Liver (tissue), 9 donors: Measurements from ENCODE around the gene ENC1. TPM values are rescaled to one million over a fixed set of nuclear protein-coding genes. Genes with fewer than 3 reads are reported as not detected.

ENCODE experiments used
- DNase-seq: peaks from one replicate; pipeline ENCODE4 v3.0.0-alpha.2; 2017; ENCODE audit warnings: low spot score
- H3K27ac ChIP-seq, 2 donors: one replicate each; pipeline ENCODE4 v1.7.0; 2013; ENCODE audit warnings: inconsistent platforms in 2 of 2, low read length in 2 of 2, control low read depth in 1 of 2, low read depth in 1 of 2, mild to moderate bottlenecking in 1 of 2
- H3K27me3 ChIP-seq, 4 donors: one replicate each; pipeline versions ENCODE4 v1.6.1 to v1.7.0; 2013; ENCODE audit warnings: low read length in 3 of 4, inconsistent platforms in 1 of 4, mild to moderate bottlenecking in 1 of 4, moderate library complexity in 1 of 4; ENCODE audit not compliant: control insufficient read depth in 4 of 4, insufficient read depth in 4 of 4
- H3K36me3 ChIP-seq, 4 donors: one replicate each; pipeline versions ENCODE4 v1.6.1 to v1.7.0; 2013; ENCODE audit warnings: low read length in 3 of 4, mild to moderate bottlenecking in 3 of 4, low read depth in 1 of 4, moderate library complexity in 1 of 4; ENCODE audit not compliant: control insufficient read depth in 4 of 4, insufficient read depth in 3 of 4
- H3K4me1 ChIP-seq, 4 donors: one replicate each; pipeline versions ENCODE4 v1.6.1 to v1.7.0; 2013; ENCODE audit warnings: low read length in 3 of 4, mild to moderate bottlenecking in 3 of 4, moderate library complexity in 1 of 4; ENCODE audit not compliant: control insufficient read depth in 4 of 4, insufficient read depth in 4 of 4
- H3K4me3 ChIP-seq, 3 donors: one replicate each; pipeline versions ENCODE4 v1.6.1 to v1.7.0; 2013; ENCODE audit warnings: low read length in 3 of 3, control low read depth in 1 of 3, low read depth in 1 of 3, mild to moderate bottlenecking in 1 of 3
- H3K9ac ChIP-seq, 2 donors: one replicate each; pipeline ENCODE4 v1.7.0; 2013; ENCODE audit warnings: low read length in 2 of 2, mild to moderate bottlenecking in 2 of 2, moderate library complexity in 2 of 2, control low read depth in 1 of 2, low read depth in 1 of 2
- H3K9me3 ChIP-seq, 4 donors: one replicate each; pipeline versions ENCODE4 v1.6.1 to v1.7.0; 2013; ENCODE audit warnings: low read length in 3 of 4; ENCODE audit not compliant: control insufficient read depth in 4 of 4
- EGR1 ChIP-seq, 2 donors: IDR thresholded peaks; 2 replicates each; pipeline ENCODE4 v1.6.1; 2016 to 2018; ENCODE audit warnings: antibody characterized with exemption in 2 of 2, low read depth in 2 of 2
- FOXA1 ChIP-seq: IDR thresholded peaks from 2 replicates; pipeline ENCODE4 v1.6.1; 2016; ENCODE audit warnings: antibody characterized with exemption
- HNF4G ChIP-seq: IDR thresholded peaks from 2 replicates; pipeline ENCODE4 v1.6.1; 2016; ENCODE audit warnings: antibody characterized with exemption
- RAD21 ChIP-seq, 2 donors: IDR thresholded peaks; 2 replicates each; pipeline ENCODE4 v1.6.1; 2016; ENCODE audit warnings: antibody characterized with exemption in 2 of 2, mild to moderate bottlenecking in 2 of 2
- SP1 ChIP-seq: IDR thresholded peaks from 2 replicates; pipeline ENCODE4 v1.6.1; 2018; ENCODE audit warnings: antibody characterized with exemption, mild to moderate bottlenecking
- YY1 ChIP-seq: IDR thresholded peaks from 2 replicates; pipeline ENCODE4 v1.6.1; 2016; ENCODE audit warnings: antibody characterized with exemption, mild to moderate bottlenecking
- WGBS: extraction: QIAGEN DNeasy Blood & Tissue Kit; methylation state at CpG from one replicate; pipeline ENCODE4 v1.1.7; 2013; 5-methylcytosine and 5-hydroxymethylcytosine counted together
- polyA plus RNA-seq, 2 donors: library from polyadenylated mRNA; stranded (reverse) in 1 of 2; unstranded in 1 of 2; fragments of 200-250 nt in 1 of 2; fragments of >200 nt in 1 of 2; fragmentation: Nextera tagmentation in 1 of 2; extraction: Ambion mirVana in 1 of 2; gene quantifications; one replicate each; pipeline versions ENCODE4 v1.2.1 to v1.2.3, GENCODE V29; 2013 to 2015
- total RNA-seq, 2 donors: library from RNA; depleted of rRNA; stranded (reverse); fragments of >200 nt; gene quantifications; one replicate each; pipeline ENCODE4 v1.2.3, GENCODE V29; 2014
- TF ChIP-seq, protein P1 (sequence below): IDR thresholded peaks from 2 replicates; pipeline ENCODE4 v1.6.1; 2016; ENCODE audit warnings: antibody characterized with exemption
- TF ChIP-seq, protein P2 (sequence below): IDR thresholded peaks from 2 replicates; pipeline ENCODE4 v1.6.1; 2016; ENCODE audit warnings: antibody characterized with exemption
- TF ChIP-seq, protein P3 (sequence below): fragments of 150-350 bp; IDR thresholded peaks from 2 replicates; pipeline ENCODE4 v1.5.1; 2017; ENCODE audit warnings: improper control_type of control experiment, low read depth, low read length; ENCODE audit not compliant: missing input control
- TF ChIP-seq, protein P4 (sequence below): IDR thresholded peaks from 2 replicates; pipeline ENCODE4 v1.6.1; 2016; ENCODE audit warnings: antibody characterized with exemption, mild to moderate bottlenecking
- donor health status: healthy.
- donor health status: healthy.
- donor health status: healthy.
- donor health status: healthy.
- donor health status: healthy.

Gene ENC1
- total and polyA plus RNA-seq, 4 donors = 5.7 to 34.4 (median 13.8) TPM

DNA sequence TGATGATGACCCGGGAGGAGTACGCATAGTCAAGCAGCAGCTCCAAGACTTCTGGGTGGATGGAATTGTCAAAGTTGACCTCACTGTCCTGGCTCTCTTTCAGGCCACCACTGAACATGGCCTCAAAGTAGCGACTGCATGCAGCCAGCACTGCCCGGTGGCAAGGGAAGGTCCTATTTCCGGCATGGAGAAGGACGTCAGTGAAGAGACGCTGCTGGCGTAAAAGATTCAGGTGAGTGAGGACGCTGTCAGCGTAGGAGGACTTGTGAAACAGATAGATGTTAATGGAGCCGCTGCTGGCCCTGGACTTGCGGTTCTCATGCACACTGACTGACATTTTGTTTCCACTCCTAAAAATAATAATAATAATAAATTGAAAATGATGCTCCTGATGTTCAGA, 4.4 kb downstream of the ENC1 start (continued):
- TF ChIP-seq, protein P1, sequence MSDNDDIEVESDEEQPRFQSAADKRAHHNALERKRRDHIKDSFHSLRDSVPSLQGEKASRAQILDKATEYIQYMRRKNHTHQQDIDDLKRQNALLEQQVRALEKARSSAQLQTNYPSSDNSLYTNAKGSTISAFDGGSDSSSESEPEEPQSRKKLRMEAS = no peak
- TF ChIP-seq HNF4G (no peak), YY1 (no peak), RAD21 (IDR thresholded peaks at IDR 0.05) (no peak)
- TF ChIP-seq, protein P2, sequence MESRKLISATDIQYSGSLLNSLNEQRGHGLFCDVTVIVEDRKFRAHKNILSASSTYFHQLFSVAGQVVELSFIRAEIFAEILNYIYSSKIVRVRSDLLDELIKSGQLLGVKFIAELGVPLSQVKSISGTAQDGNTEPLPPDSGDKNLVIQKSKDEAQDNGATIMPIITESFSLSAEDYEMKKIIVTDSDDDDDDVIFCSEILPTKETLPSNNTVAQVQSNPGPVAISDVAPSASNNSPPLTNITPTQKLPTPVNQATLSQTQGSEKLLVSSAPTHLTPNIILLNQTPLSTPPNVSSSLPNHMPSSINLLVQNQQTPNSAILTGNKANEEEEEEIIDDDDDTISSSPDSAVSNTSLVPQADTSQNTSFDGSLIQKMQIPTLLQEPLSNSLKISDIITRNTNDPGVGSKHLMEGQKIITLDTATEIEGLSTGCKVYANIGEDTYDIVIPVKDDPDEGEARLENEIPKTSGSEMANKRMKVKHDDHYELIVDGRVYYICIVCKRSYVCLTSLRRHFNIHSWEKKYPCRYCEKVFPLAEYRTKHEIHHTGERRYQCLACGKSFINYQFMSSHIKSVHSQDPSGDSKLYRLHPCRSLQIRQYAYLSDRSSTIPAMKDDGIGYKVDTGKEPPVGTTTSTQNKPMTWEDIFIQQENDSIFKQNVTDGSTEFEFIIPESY = no peak

DNA sequence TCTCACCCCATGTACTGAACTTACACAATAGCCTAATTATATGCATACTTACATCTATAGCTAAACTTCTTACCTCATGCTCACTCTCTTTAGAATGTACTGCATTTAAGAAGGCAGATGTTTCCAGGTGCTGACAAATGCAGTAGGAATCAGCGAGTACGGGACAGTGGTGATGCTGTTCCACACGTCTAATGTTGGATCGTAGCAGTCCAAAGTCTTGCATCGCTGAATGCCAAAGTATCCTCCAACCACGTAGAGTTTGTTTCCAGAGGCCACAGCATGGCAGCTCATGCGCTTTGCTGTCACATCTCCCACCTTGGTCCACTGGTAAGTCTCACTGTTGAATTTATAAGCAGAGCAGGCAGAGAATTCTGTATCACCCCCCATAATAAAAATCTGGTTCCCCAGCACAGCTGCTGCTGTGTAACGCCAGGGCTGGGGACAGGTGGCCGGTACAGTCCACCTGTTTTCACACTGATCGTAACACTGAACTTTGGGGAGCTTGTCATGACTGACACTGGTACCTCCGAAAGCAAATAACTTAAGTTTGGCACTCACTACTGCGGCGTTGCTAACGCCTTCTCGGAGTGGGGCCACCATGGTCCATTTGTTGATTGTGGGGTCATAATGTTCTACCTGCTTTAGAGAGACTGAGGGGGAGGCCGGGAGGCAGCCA, 5.8 kb downstream of the ENC1 start:
- Histone ChIP-seq H3K36me3 (peaks cover 8 to 25% (median 14%) of the 10 kb centered on the region in 4 donors), H3K4me1 (peaks cover 3 to 28% (median 21%) of the 10 kb centered on the region in 4 donors), H3K9me3 (no peaks in the 10 kb centered on the region), H3K27me3 (no peaks in the 10 kb centered on the region), H3K9ac (no peak overlapping the region), H3K27ac (no peak overlapping the region), H3K4me3 (no peak overlapping the region)
- DNase-seq = no peak
- WGBS = 93% methylated on average over 16 of the region's 16 CpGs
- TF ChIP-seq SP1 (no peak), RAD21 (IDR thresholded peaks at IDR 0.05) (no peak), FOXA1 (no peak), EGR1 (IDR thresholded peaks at IDR 0.05; ENCODE audit: low read depth in 2 of 2) (no peak)
- TF ChIP-seq, protein P1 = no peak
- TF ChIP-seq, protein P3, sequence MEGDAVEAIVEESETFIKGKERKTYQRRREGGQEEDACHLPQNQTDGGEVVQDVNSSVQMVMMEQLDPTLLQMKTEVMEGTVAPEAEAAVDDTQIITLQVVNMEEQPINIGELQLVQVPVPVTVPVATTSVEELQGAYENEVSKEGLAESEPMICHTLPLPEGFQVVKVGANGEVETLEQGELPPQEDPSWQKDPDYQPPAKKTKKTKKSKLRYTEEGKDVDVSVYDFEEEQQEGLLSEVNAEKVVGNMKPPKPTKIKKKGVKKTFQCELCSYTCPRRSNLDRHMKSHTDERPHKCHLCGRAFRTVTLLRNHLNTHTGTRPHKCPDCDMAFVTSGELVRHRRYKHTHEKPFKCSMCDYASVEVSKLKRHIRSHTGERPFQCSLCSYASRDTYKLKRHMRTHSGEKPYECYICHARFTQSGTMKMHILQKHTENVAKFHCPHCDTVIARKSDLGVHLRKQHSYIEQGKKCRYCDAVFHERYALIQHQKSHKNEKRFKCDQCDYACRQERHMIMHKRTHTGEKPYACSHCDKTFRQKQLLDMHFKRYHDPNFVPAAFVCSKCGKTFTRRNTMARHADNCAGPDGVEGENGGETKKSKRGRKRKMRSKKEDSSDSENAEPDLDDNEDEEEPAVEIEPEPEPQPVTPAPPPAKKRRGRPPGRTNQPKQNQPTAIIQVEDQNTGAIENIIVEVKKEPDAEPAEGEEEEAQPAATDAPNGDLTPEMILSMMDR = no peak

DNA sequence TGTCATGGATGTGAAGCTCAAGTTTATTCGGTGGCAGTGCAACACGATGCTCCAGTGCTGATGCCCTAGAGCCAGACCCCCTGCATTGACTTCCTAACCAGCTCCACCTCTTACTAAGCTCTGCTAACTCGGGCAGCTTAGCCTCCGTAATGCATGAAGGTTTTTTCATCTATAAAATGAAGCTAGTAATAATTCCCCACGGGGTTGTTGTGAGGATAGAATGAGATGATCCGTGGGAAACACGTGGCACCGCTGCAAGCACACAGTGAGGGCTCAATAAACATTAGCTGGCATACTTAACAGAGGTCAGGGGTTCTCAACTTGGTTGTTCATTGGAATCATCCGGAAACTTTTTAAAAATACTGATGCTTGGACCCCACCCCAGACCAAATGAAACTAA, 6.8 kb downstream of the ENC1 start:
- WGBS = 87% methylated on average over 9 of the region's 9 CpGs
- Histone ChIP-seq H3K9me3 (no peaks in the 10 kb centered on the region), H3K4me3 (no peak overlapping the region), H3K4me1 (peaks cover 3 to 19% (median 14%) of the 10 kb centered on the region in 4 donors), H3K27ac (no peak overlapping the region), H3K36me3 (peaks cover 10 to 33% (median 15%) of the 10 kb centered on the region in 4 donors), H3K27me3 (no peaks in the 10 kb centered on the region), H3K9ac (no peak overlapping the region)
- DNase-seq = no peak
- TF ChIP-seq, protein P4, sequence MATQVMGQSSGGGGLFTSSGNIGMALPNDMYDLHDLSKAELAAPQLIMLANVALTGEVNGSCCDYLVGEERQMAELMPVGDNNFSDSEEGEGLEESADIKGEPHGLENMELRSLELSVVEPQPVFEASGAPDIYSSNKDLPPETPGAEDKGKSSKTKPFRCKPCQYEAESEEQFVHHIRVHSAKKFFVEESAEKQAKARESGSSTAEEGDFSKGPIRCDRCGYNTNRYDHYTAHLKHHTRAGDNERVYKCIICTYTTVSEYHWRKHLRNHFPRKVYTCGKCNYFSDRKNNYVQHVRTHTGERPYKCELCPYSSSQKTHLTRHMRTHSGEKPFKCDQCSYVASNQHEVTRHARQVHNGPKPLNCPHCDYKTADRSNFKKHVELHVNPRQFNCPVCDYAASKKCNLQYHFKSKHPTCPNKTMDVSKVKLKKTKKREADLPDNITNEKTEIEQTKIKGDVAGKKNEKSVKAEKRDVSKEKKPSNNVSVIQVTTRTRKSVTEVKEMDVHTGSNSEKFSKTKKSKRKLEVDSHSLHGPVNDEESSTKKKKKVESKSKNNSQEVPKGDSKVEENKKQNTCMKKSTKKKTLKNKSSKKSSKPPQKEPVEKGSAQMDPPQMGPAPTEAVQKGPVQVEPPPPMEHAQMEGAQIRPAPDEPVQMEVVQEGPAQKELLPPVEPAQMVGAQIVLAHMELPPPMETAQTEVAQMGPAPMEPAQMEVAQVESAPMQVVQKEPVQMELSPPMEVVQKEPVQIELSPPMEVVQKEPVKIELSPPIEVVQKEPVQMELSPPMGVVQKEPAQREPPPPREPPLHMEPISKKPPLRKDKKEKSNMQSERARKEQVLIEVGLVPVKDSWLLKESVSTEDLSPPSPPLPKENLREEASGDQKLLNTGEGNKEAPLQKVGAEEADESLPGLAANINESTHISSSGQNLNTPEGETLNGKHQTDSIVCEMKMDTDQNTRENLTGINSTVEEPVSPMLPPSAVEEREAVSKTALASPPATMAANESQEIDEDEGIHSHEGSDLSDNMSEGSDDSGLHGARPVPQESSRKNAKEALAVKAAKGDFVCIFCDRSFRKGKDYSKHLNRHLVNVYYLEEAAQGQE = no peak
- TF ChIP-seq, protein P3 = no peak
- TF ChIP-seq RAD21 (IDR thresholded peaks at IDR 0.05) = no peak
- no peak for TF ChIP-seq YY1
